ENCODE measurements around the gene MEF2C. TPM values are rescaled to one million over a fixed set of nuclear protein-coding genes. Genes with fewer than 3 reads are reported as not detected.

The MEF2C gene
- total RNA-seq, 2 donors from 2014 or later = 94.0 to 104 TPM

- ATAC-seq (ENCODE audit: insufficient number of reproducible peaks, low FRiP score, low read depth) (no peak), DNase-seq (ENCODE audit: low spot score) (no peak)
- Histone ChIP-seq H3K4me1 (ENCODE audit: control insufficient read depth in 1 of 2, low read depth in 2 of 2) (peaks cover 14 to 19% of the 10 kb centered on the region in 2 donors), H3K27me3 (replicated peaks; ENCODE audit: insufficient read depth) (no peaks in the 10 kb centered on the region), H3K36me3 (peaks cover 4% of the 10 kb centered on the region), H3K27ac (peak overlapping the region in 1 of 2 donors; percentile 31), H3K4me3 (peak overlapping the region; percentile 42), H3K9me3 (no peaks in the 10 kb centered on the region)
- no peak for TF ChIP-seq CTCF (IDR thresholded peaks at IDR 0.05)
Measured at GRCh38 chr5:88761269-88761850, 121.6 kb downstream of the MEF2C start.

- Histone ChIP-seq H3K27me3 (replicated peaks; ENCODE audit: insufficient read depth) (no peaks in the 10 kb centered on the region), H3K4me3 (no peak overlapping the region), H3K4me1 (ENCODE audit: control insufficient read depth in 1 of 2, low read depth in 2 of 2) (peaks cover 14 to 19% of the 10 kb centered on the region in 2 donors), H3K36me3 (peaks cover 4% of the 10 kb centered on the region), H3K9me3 (no peaks in the 10 kb centered on the region), H3K27ac (no peak overlapping the region)
- DNase-seq (ENCODE audit: low spot score) (no peak), ATAC-seq (ENCODE audit: insufficient number of reproducible peaks, low FRiP score, low read depth) (no peak)
- no peak for TF ChIP-seq CTCF (IDR thresholded peaks at IDR 0.05)
Measured at GRCh38 chr5:88760527-88760926, 122.5 kb downstream of the MEF2C start.

GRCh38 chr5:88758591-88758990, 124.4 kb downstream of the MEF2C start:
- peaks cover 14 to 16% of the 10 kb centered on the region in 2 donors for H3K4me1 ChIP-seq (ENCODE audit: control insufficient read depth in 1 of 2, low read depth in 2 of 2)
- H3K27me3 ChIP-seq (replicated peaks; ENCODE audit: insufficient read depth) = no peaks in the 10 kb centered on the region
- no peaks in the 10 kb centered on the region for H3K9me3 ChIP-seq
- H3K4me3 ChIP-seq = no peak overlapping the region
- DNase-seq (ENCODE audit: low spot score) (no peak), ATAC-seq (ENCODE audit: insufficient number of reproducible peaks, low FRiP score, low read depth) (no peak)
- H3K36me3 ChIP-seq = peaks cover 4% of the 10 kb centered on the region
- no peak for TF ChIP-seq CTCF (IDR thresholded peaks at IDR 0.05)
- no peak overlapping the region for H3K27ac ChIP-seq

- Histone ChIP-seq H3K4me3 (no peak overlapping the region), H3K9me3 (no peaks in the 10 kb centered on the region), H3K27me3 (replicated peaks; ENCODE audit: insufficient read depth) (no peaks in the 10 kb centered on the region), H3K4me1 (ENCODE audit: control insufficient read depth in 1 of 2, low read depth in 2 of 2) (peaks cover 14 to 16% of the 10 kb centered on the region in 2 donors), H3K36me3 (peaks cover 4% of the 10 kb centered on the region), H3K27ac (no peak overlapping the region)
- no peak for TF ChIP-seq CTCF (IDR thresholded peaks at IDR 0.05)
- ATAC-seq (ENCODE audit: insufficient number of reproducible peaks, low FRiP score, low read depth) = no peak
- DNase-seq (ENCODE audit: low spot score) = no peak
Measured at GRCh38 chr5:88758184-88758583, 124.8 kb downstream of the MEF2C start.

- Histone ChIP-seq H3K27ac (no peak overlapping the region), H3K36me3 (peaks cover 4% of the 10 kb centered on the region), H3K27me3 (replicated peaks; ENCODE audit: insufficient read depth) (no peaks in the 10 kb centered on the region), H3K9me3 (no peaks in the 10 kb centered on the region), H3K4me1 (ENCODE audit: control insufficient read depth in 1 of 2, low read depth in 2 of 2) (peaks cover 15 to 17% of the 10 kb centered on the region in 2 donors), H3K4me3 (no peak overlapping the region)
- DNase-seq (ENCODE audit: low spot score) = no peak
- ATAC-seq (ENCODE audit: insufficient number of reproducible peaks, low FRiP score, low read depth) = no peak
- no peak for TF ChIP-seq CTCF (IDR thresholded peaks at IDR 0.05)
Measured at GRCh38 chr5:88756953-88757352, 126.0 kb downstream of the MEF2C start.
